H1 (cell line): ENCODE data around the gene MT1G. TPM values are rescaled to one million over a fixed set of nuclear protein-coding genes. Genes with fewer than 3 reads are reported as not detected.
A peak's percentile ranks its signal among the peaks of the same experiment; 100 is the strongest.

ENCODE experiments used
- CTCF ChIA-PET: fragments of 300-600 bp; sonication (Branson Sonifier 250); formaldehyde crosslinking; loops from one replicate; lab custom pipeline; 2021; ENCODE audit not compliant: partially characterized antibody; lab: Charles Lee
- POLR2A ChIA-PET: fragments of 300-600 bp; sonication (Branson Sonifier 250); formaldehyde crosslinking; loops from one replicate; lab custom pipeline; 2021; ENCODE audit warnings: inconsistent platforms; ENCODE audit not compliant: partially characterized antibody; lab: Charles Lee
- DNase-seq, 2 experiments: peaks; one replicate each; pipeline versions ENCODE4 v3.0.0 to v3.0.0-alpha.2; 2010 to 2022; ENCODE audit warnings: low spot score in 2 of 2, low read depth in 1 of 2, mixed read lengths in 1 of 2
- FAIRE-seq: peaks from 2 replicates; lab custom pipeline; 2011; peaks lifted over from hg19 to GRCh38; lab: Jason Lieb, UNC
- H2AFZ ChIP-seq: 2 replicates; pipeline ENCODE4 v1.8.1; 2012; ENCODE audit warnings: low read length, inconsistent platforms
- H2AK5ac ChIP-seq: 2 replicates; pipeline ENCODE4 v1.6.1; 2013; ENCODE audit warnings: low read depth, low read length
- H2BK120ac ChIP-seq: replicated peaks from 2 replicates; pipeline ENCODE3; 2013; ENCODE audit warnings: low read depth, low read length, inconsistent platforms
- H2BK12ac ChIP-seq: 2 replicates; pipeline ENCODE4 v1.6.1; 2013; ENCODE audit warnings: low read depth, low read length
- H2BK15ac ChIP-seq: 2 replicates; pipeline ENCODE4 v1.6.1; 2013; ENCODE audit warnings: low read length
- H2BK20ac ChIP-seq: 2 replicates; pipeline ENCODE4 v1.6.1; 2013; ENCODE audit warnings: low read length
- H2BK5ac ChIP-seq: 2 replicates; pipeline ENCODE4 v1.6.1; 2013; ENCODE audit warnings: low read depth, low read length
- H3K14ac ChIP-seq: 2 replicates; pipeline ENCODE4 v1.6.1; 2013; ENCODE audit warnings: inconsistent platforms; ENCODE audit not compliant: insufficient read length
- H3K18ac ChIP-seq: 2 replicates; pipeline ENCODE4 v1.6.1; 2013; ENCODE audit warnings: low read length; ENCODE audit errors: extremely low read depth
- H3K23ac ChIP-seq: 2 replicates; pipeline ENCODE4 v1.6.1; 2013; ENCODE audit warnings: inconsistent platforms; ENCODE audit not compliant: insufficient read length
- H3K23me2 ChIP-seq: 2 replicates; pipeline ENCODE4 v1.6.1; 2013; ENCODE audit warnings: low read depth, low read length
- H3K27ac ChIP-seq: 2 replicates; pipeline ENCODE4 v1.6.1; 2011; ENCODE audit warnings: low read depth, low read length, inconsistent platforms
- H3K27me3 ChIP-seq, 4 experiments: replicated peaks in 1 of 4; 1 replicate in 1 of 4; 2 replicates in 3 of 4; pipeline versions ENCODE4 v1.6.1 to v1.8.1; 2011 to 2013; ENCODE audit warnings: low read length in 3 of 4, mild to moderate bottlenecking in 3 of 4, inconsistent platforms in 2 of 4, mixed read lengths in 2 of 4, moderate library complexity in 1 of 4; ENCODE audit not compliant: control insufficient read depth in 3 of 4, insufficient read depth in 3 of 4; ENCODE audit errors: extremely low read depth in 1 of 4
- H3K36me3 ChIP-seq, 4 experiments: 2 replicates each; pipeline versions ENCODE4 v1.6.1 to v1.8.1; 2011 to 2013; ENCODE audit warnings: mild to moderate bottlenecking in 4 of 4, low read length in 3 of 4, moderate library complexity in 2 of 4, control low read depth in 1 of 4, inconsistent platforms in 1 of 4; ENCODE audit not compliant: insufficient read depth in 4 of 4, control insufficient read depth in 2 of 4
- H3K4ac ChIP-seq: replicated peaks from 2 replicates; pipeline ENCODE3; 2013; ENCODE audit warnings: low read length, low read depth, mixed read lengths, inconsistent platforms; ENCODE audit not compliant: insufficient read length
- H3K4me1 ChIP-seq, 4 experiments: replicated peaks in 1 of 4; 1 replicate in 1 of 4; 2 replicates in 3 of 4; pipeline versions ENCODE4 v1.6.1 to v1.8.1; 2011 to 2013; ENCODE audit warnings: low read length in 3 of 4, inconsistent platforms in 2 of 4, mixed read lengths in 1 of 4; ENCODE audit not compliant: insufficient read depth in 4 of 4, control insufficient read depth in 3 of 4
- H3K4me2 ChIP-seq, 2 experiments: 2 replicates each; pipeline versions ENCODE4 v1.6.1 to v1.8.1; 2011 to 2013; ENCODE audit warnings: low read depth in 2 of 2, low read length in 2 of 2, control low read depth in 1 of 2, inconsistent platforms in 1 of 2, mild to moderate bottlenecking in 1 of 2; ENCODE audit not compliant: insufficient read depth in 1 of 2
- H3K4me3 ChIP-seq, 4 experiments: fragments of 200-600, 300-600 bp in 1 of 4; sonication (generic), shearing (Covaris generic), sonication (Bioruptor Twin) in 1 of 4; 2 replicates each; pipeline versions ENCODE4 v1.5.1 to v1.8.1; 2011 to 2016; ENCODE audit warnings: low read length in 4 of 4, low read depth in 3 of 4, control low read depth in 2 of 4, inconsistent platforms in 2 of 4, mild to moderate bottlenecking in 2 of 4, mixed read lengths in 1 of 4, moderate library complexity in 1 of 4; ENCODE audit not compliant: insufficient read depth in 2 of 4; ENCODE audit errors: extremely low read depth in 1 of 4
- H3K56ac ChIP-seq: replicated peaks from 2 replicates; pipeline ENCODE3; 2013; ENCODE audit warnings: low read depth, mild to moderate bottlenecking, mixed read lengths, low read length, inconsistent platforms; ENCODE audit not compliant: insufficient read length
- H3K79me1 ChIP-seq: 2 replicates; pipeline ENCODE4 v1.6.1; 2013; ENCODE audit warnings: low read depth, low read length, control low read depth
- H3K79me2 ChIP-seq, 2 experiments: 2 replicates each; pipeline versions ENCODE4 v1.6.1 to v1.8.1; 2012 to 2013; ENCODE audit warnings: low read length in 2 of 2, mild to moderate bottlenecking in 2 of 2, inconsistent platforms in 1 of 2; ENCODE audit not compliant: insufficient read depth in 2 of 2, control insufficient read depth in 1 of 2
- H3K9ac ChIP-seq, 4 experiments: replicated peaks in 1 of 4; 1 replicate in 1 of 4; 2 replicates in 3 of 4; pipeline versions ENCODE4 v1.6.1 to v1.8.1; 2011 to 2013; ENCODE audit warnings: low read depth in 3 of 4, low read length in 3 of 4, control low read depth in 2 of 4, mild to moderate bottlenecking in 2 of 4, moderate library complexity in 2 of 4, inconsistent platforms in 1 of 4; ENCODE audit errors: extremely low read depth in 1 of 4
- H3K9me3 ChIP-seq, 2 experiments: 2 replicates each; pipeline versions ENCODE4 v1.6.1 to v1.8.1; 2012 to 2013; ENCODE audit warnings: mild to moderate bottlenecking in 2 of 2, moderate library complexity in 2 of 2, control low read depth in 1 of 2, inconsistent platforms in 1 of 2, low read depth in 1 of 2, low read length in 1 of 2, mixed read lengths in 1 of 2; ENCODE audit not compliant: insufficient read depth in 2 of 2
- H4K20me1 ChIP-seq, 2 experiments: replicated peaks in 1 of 2; 2 replicates each; pipeline versions ENCODE3 to v1.8.1; 2011 to 2013; ENCODE audit warnings: inconsistent platforms in 2 of 2, low read length in 2 of 2, mild to moderate bottlenecking in 1 of 2; ENCODE audit not compliant: insufficient read depth in 2 of 2, control insufficient read depth in 1 of 2
- H4K5ac ChIP-seq: 2 replicates; pipeline ENCODE4 v1.6.1; 2013; ENCODE audit warnings: low read length, low read depth, mixed read lengths, inconsistent platforms; ENCODE audit not compliant: insufficient read length
- H4K8ac ChIP-seq: 2 replicates; pipeline ENCODE4 v1.8.0; 2013; ENCODE audit warnings: mild to moderate bottlenecking, moderate library complexity, low read length, inconsistent platforms; ENCODE audit not compliant: insufficient read depth; ENCODE audit errors: extremely low read depth
- H4K91ac ChIP-seq: replicated peaks from 2 replicates; pipeline ENCODE3; 2013; ENCODE audit warnings: low read length, mixed read lengths, inconsistent platforms; ENCODE audit not compliant: insufficient read length
- ASH2L ChIP-seq: fragments of 200-600, 300-600 bp; sonication (generic); IDR thresholded peaks from one replicate; pipeline ENCODE4 v1.7.1; 2017; ENCODE audit warnings: low read length
- CHD2 ChIP-seq: IDR thresholded peaks from 2 replicates; pipeline ENCODE4 v1.6.1; 2012; ENCODE audit warnings: low read length, improper control_type of control experiment
- EZH2 ChIP-seq: fragments of 200-600 bp; sonication (generic); IDR thresholded peaks from 2 replicates; pipeline ENCODE4 v1.7.1; 2012; ENCODE audit warnings: low read depth, mild to moderate bottlenecking, moderate library complexity, low read length, inconsistent platforms; ENCODE audit not compliant: severe bottlenecking
- SUZ12 ChIP-seq: fragments of 200-600 bp; sonication (generic); IDR thresholded peaks from 2 replicates; pipeline ENCODE4 v1.6.1; 2012; ENCODE audit warnings: mild to moderate bottlenecking, inconsistent platforms, low read length, moderate library complexity, mixed read lengths
- WGBS, 2 experiments: shearing (Covaris generic) in 1 of 2; methylation state at CpG; one replicate each; pipeline versions ENCODE4 v1.1.6 to v1.1.7; 2013 to 2015; ENCODE audit warnings: low lambda C conversion rate in 2 of 2, mixed read lengths in 2 of 2, inconsistent platforms in 1 of 2, low coverage in 1 of 2, missing lambda C conversion rate in 1 of 2; ENCODE audit not compliant: insufficient replicate concordance in 2 of 2, insufficient coverage in 1 of 2, insufficient read length in 1 of 2; ENCODE audit errors: extremely low coverage in 1 of 2, missing lambda C conversion rate in 1 of 2; 5-methylcytosine and 5-hydroxymethylcytosine counted together
- polyA plus RNA-seq, 7 experiments: library from polyadenylated mRNA; depleted of rRNA in 3 of 7; stranded (reverse) in 5 of 7; unstranded in 2 of 7; fragments of >200 nt in 5 of 7; fragments of 200-250 nt in 2 of 7; gene quantifications; 1 replicate in 5 of 7; 2 replicates in 1 of 7; 4 replicates in 1 of 7; pipeline versions ENCODE4 v1.2.1 to v1.2.3, GENCODE V29; 2011 to 2013; ENCODE audit warnings: missing spikeins in 2 of 7, mixed read lengths in 2 of 7
- total RNA-seq: library from RNA; stranded (reverse); fragmentation: NEBNext Ultra II Directional; extraction: Animal tissue kit (Norgen Biotek cat#: 25700); gene quantifications from 2 replicates; pipeline ENCODE4 v1.2.1, GENCODE V29; 2021

MT1G gene
- total and polyA plus RNA-seq, 2 of the 8 experiments (the other 6 are each of a cell fraction or from before 2014, with no cell fraction given): 17.7 to 515 TPM

DNA sequence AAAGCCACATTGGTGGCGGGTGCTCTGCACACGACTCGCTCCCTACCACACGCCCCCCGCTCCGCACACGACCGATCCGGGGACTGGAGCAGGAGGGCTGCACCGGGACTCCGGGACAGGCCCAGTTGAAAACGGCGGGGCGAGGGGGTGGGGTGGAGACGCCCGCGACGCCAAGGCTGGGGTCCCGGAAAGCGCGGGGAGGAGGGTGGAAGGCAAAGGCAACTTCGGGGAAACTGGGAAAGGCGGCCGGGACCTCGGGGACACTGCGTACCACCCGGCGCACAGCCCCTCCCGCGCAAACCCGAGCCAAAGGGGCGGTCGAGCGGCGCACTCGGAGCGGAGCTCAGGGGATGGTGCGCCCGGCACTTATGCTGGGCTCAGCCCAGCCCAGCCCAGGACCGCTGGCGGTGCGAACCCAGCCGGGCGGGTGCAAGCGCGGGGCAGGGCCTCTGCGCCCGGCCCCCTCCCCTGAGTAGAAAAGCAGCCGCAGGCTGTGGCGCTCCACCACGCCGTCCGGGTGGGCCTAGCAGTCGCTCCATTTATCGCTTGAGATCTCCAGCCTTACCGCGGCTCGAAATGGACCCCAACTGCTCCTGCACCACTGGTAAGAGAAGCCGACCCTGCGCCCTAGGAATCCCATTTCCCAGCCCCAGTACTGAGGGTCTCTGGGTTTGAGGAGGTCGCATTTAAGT is 35.6 kb downstream of the MT1G start, which contains the start of gene MT1M:
Gene MT1M (plus strand): TSS at position 504 of the 692 bp plus-strand sequence. CDS start 73 bp downstream, at position 577.
- peak within 1 kb of the TSS; percentile 22 to 56 (median 32); a peak in 6 of 8 replicates for H3K4me3 ChIP-seq
- peak within 1 kb of the TSS; percentile 62 for H3K18ac ChIP-seq
- H3K4me2 ChIP-seq: peak within 1 kb of the TSS; percentile 68 to 72
- H3K79me2 ChIP-seq: no peaks in the 10 kb centered on the region
- H3K36me3 ChIP-seq: no peaks in the 10 kb centered on the region; a peak in 1 of 8 replicates
- peak within 1 kb of the TSS; percentile 44; the same call in 1 of the 2 replicates for H2BK5ac ChIP-seq
- H2BK120ac ChIP-seq: no peak within 1 kb of the TSS
- WGBS, 2 experiments: 1% methylated on average over 39 of the region's 61 CpGs; no CpG with 5 or more reads in 1 of the 2 experiments
- H3K4me1 ChIP-seq: peaks cover 0 to 12% (median 5%) of the 10 kb centered on the region in 4 experiments; a peak in 6 of 7 replicates
- H3K79me1 ChIP-seq: no peaks in the 10 kb centered on the region
- H2BK20ac ChIP-seq: no peak within 1 kb of the TSS; the same call in 1 of the 2 replicates
- H3K27me3 ChIP-seq: peaks cover 87 to 98% (median 96%) of the 10 kb centered on the region in 4 experiments
- no peak within 1 kb of the TSS for H3K23ac ChIP-seq
- TF ChIP-seq CHD2 (no peak), ASH2L (peak; percentile 40), SUZ12 (peak; percentile 94), EZH2 (peak; percentile 95)
- TF ChIP-seq, all 59 proteins: peak for 3
- no peak within 1 kb of the TSS for H3K56ac ChIP-seq
- no peak within 1 kb of the TSS for H2AFZ ChIP-seq
- H3K27ac ChIP-seq: no peak within 1 kb of the TSS
- ChIA-PET POLR2A (interaction anchor here (0.6 to 2.2 kb wide), 4 partner anchors 10 to 41 kb away, joined by 3 to 8 read pairs (median 4); partner anchors contain the start of genes MT1G and MT1H), CTCF (interaction anchor here (1.0 to 3.1 kb wide), 4 partner anchors 14 to 70 kb away, joined by 3 to 12 read pairs (median 4); no protein-coding TSS in a partner anchor)
- no peak within 1 kb of the TSS for H3K9ac ChIP-seq
- H4K91ac ChIP-seq: no peak within 1 kb of the TSS
- H4K8ac ChIP-seq: no peak within 1 kb of the TSS
- DNase-seq (peak in 1 of 2 experiments; percentile 75), FAIRE-seq (no peak)
- H4K20me1 ChIP-seq: peaks cover 14 to 28% of the 10 kb centered on the region in 2 experiments
- H2AK5ac ChIP-seq: no peak within 1 kb of the TSS
- H2BK15ac ChIP-seq: no peak within 1 kb of the TSS; the same call in 1 of the 2 replicates
- H2BK12ac ChIP-seq: no peak within 1 kb of the TSS
- no peak within 1 kb of the TSS for H3K14ac ChIP-seq
- peaks cover 4% of the 10 kb centered on the region; the same call in 1 of the 2 replicates for H3K23me2 ChIP-seq
- H3K9me3 ChIP-seq: no peaks in the 10 kb centered on the region
- H3K4ac ChIP-seq: no peak within 1 kb of the TSS
- H4K5ac ChIP-seq: no peak within 1 kb of the TSS
